ENCODE data around the gene ACTA2.

The ACTA2 gene

GRCh38 chr10:88952647-88953111 is at the start of gene ACTA2:
Gene ACTA2 (minus strand): TSS chr10:88952773. CDS start chr10:88948930, 3,843 bp downstream.
- Histone ChIP-seq H3K4me1 (ENCODE audit: control insufficient read depth, insufficient read depth, low read length) (peaks cover 6% of the 10 kb centered on the region; the same call in 1 of the 2 replicates), H3K4me3 (ENCODE audit: low read depth, low read length) (no peak within 1 kb of the TSS), H3K36me3 (ENCODE audit: control insufficient read depth, insufficient read depth, low read length) (no peaks in the 10 kb centered on the region), H3K9ac (ENCODE audit: low read length) (no peak within 1 kb of the TSS), H3K27ac (ENCODE audit: low read depth, low read length) (no peak within 1 kb of the TSS), H3K27me3 (ENCODE audit: control insufficient read depth, insufficient read depth, low read length) (no peaks in the 10 kb centered on the region), H3K9me3 (ENCODE audit: control insufficient read depth, insufficient read depth, low read depth, low read length) (no peaks in the 10 kb centered on the region)

- no peaks in the 10 kb centered on the region for H3K4me1 ChIP-seq (ENCODE audit: control insufficient read depth, insufficient read depth, low read length)
- H3K27ac ChIP-seq (ENCODE audit: low read depth, low read length), result no peak overlapping the region
- no peaks in the 10 kb centered on the region for H3K27me3 ChIP-seq (ENCODE audit: control insufficient read depth, insufficient read depth, low read length)
- H3K4me3 ChIP-seq (ENCODE audit: low read depth, low read length), result no peak overlapping the region
- H3K9ac ChIP-seq (ENCODE audit: low read length), result no peak overlapping the region
- H3K36me3 ChIP-seq (ENCODE audit: control insufficient read depth, insufficient read depth, low read length), result no peaks in the 10 kb centered on the region
- no peaks in the 10 kb centered on the region for H3K9me3 ChIP-seq (ENCODE audit: control insufficient read depth, insufficient read depth, low read depth, low read length)
Observed at GRCh38 chr10:89001729-89002072, 49.1 kb upstream of the ACTA2 start.

GRCh38 chr10:89001024-89001728 is 48.6 kb upstream of the ACTA2 start:
- Histone ChIP-seq H3K4me3 (ENCODE audit: low read depth, low read length) (no peak overlapping the region), H3K36me3 (ENCODE audit: control insufficient read depth, insufficient read depth, low read length) (no peaks in the 10 kb centered on the region), H3K9ac (ENCODE audit: low read length) (no peak overlapping the region), H3K9me3 (ENCODE audit: control insufficient read depth, insufficient read depth, low read depth, low read length) (no peaks in the 10 kb centered on the region), H3K27ac (ENCODE audit: low read depth, low read length) (no peak overlapping the region), H3K27me3 (ENCODE audit: control insufficient read depth, insufficient read depth, low read length) (no peaks in the 10 kb centered on the region), H3K4me1 (ENCODE audit: control insufficient read depth, insufficient read depth, low read length) (no peaks in the 10 kb centered on the region)

- H3K9ac ChIP-seq (ENCODE audit: low read length), result no peak overlapping the region
- no peak overlapping the region for H3K27ac ChIP-seq (ENCODE audit: low read depth, low read length)
- no peak overlapping the region for H3K4me3 ChIP-seq (ENCODE audit: low read depth, low read length)
- no peaks in the 10 kb centered on the region for H3K9me3 ChIP-seq (ENCODE audit: control insufficient read depth, insufficient read depth, low read depth, low read length)
- H3K4me1 ChIP-seq (ENCODE audit: control insufficient read depth, insufficient read depth, low read length), result no peaks in the 10 kb centered on the region
- H3K36me3 ChIP-seq (ENCODE audit: control insufficient read depth, insufficient read depth, low read length), result no peaks in the 10 kb centered on the region
- no peaks in the 10 kb centered on the region for H3K27me3 ChIP-seq (ENCODE audit: control insufficient read depth, insufficient read depth, low read length)
Observed at GRCh38 chr10:88999625-89000024, 47.1 kb upstream of the ACTA2 start.

GRCh38 chr10:88996927-88997326 is 44.4 kb upstream of the ACTA2 start:
- Histone ChIP-seq H3K9ac (ENCODE audit: low read length) (no peak overlapping the region), H3K4me1 (ENCODE audit: control insufficient read depth, insufficient read depth, low read length) (peaks cover 8% of the 10 kb centered on the region), H3K36me3 (ENCODE audit: control insufficient read depth, insufficient read depth, low read length) (no peaks in the 10 kb centered on the region), H3K9me3 (ENCODE audit: control insufficient read depth, insufficient read depth, low read depth, low read length) (no peaks in the 10 kb centered on the region), H3K27ac (ENCODE audit: low read depth, low read length) (no peak overlapping the region), H3K4me3 (ENCODE audit: low read depth, low read length) (no peak overlapping the region), H3K27me3 (ENCODE audit: control insufficient read depth, insufficient read depth, low read length) (peaks cover under 1% of the 10 kb centered on the region; the same call in 1 of the 2 replicates)

- no peak overlapping the region for H3K27ac ChIP-seq (ENCODE audit: low read depth, low read length)
- H3K4me3 ChIP-seq (ENCODE audit: low read depth, low read length), result no peak overlapping the region
- peaks cover 13% of the 10 kb centered on the region for H3K27me3 ChIP-seq (ENCODE audit: control insufficient read depth, insufficient read depth, low read length)
- H3K9ac ChIP-seq (ENCODE audit: low read length), result no peak overlapping the region
- no peaks in the 10 kb centered on the region for H3K36me3 ChIP-seq (ENCODE audit: control insufficient read depth, insufficient read depth, low read length)
- H3K9me3 ChIP-seq (ENCODE audit: control insufficient read depth, insufficient read depth, low read depth, low read length), result no peaks in the 10 kb centered on the region
- H3K4me1 ChIP-seq (ENCODE audit: control insufficient read depth, insufficient read depth, low read length), result peaks cover 8% of the 10 kb centered on the region
Observed at GRCh38 chr10:88995156-88995876, 42.7 kb upstream of the ACTA2 start.

- H3K9ac ChIP-seq (ENCODE audit: low read length), result no peak overlapping the region
- H3K4me3 ChIP-seq (ENCODE audit: low read depth, low read length), result no peak overlapping the region
- no peaks in the 10 kb centered on the region for H3K9me3 ChIP-seq (ENCODE audit: control insufficient read depth, insufficient read depth, low read depth, low read length)
- H3K27me3 ChIP-seq (ENCODE audit: control insufficient read depth, insufficient read depth, low read length), result peaks cover 26% of the 10 kb centered on the region
- peaks cover 8% of the 10 kb centered on the region for H3K4me1 ChIP-seq (ENCODE audit: control insufficient read depth, insufficient read depth, low read length)
- no peak overlapping the region for H3K27ac ChIP-seq (ENCODE audit: low read depth, low read length)
- no peaks in the 10 kb centered on the region for H3K36me3 ChIP-seq (ENCODE audit: control insufficient read depth, insufficient read depth, low read length)
Observed at GRCh38 chr10:88994019-88994418, 41.4 kb upstream of the ACTA2 start.

- Histone ChIP-seq H3K27ac (ENCODE audit: low read depth, low read length) (no peak overlapping the region), H3K27me3 (ENCODE audit: control insufficient read depth, insufficient read depth, low read length) (peaks cover 26% of the 10 kb centered on the region), H3K36me3 (ENCODE audit: control insufficient read depth, insufficient read depth, low read length) (no peaks in the 10 kb centered on the region), H3K9me3 (ENCODE audit: control insufficient read depth, insufficient read depth, low read depth, low read length) (no peaks in the 10 kb centered on the region), H3K9ac (ENCODE audit: low read length) (no peak overlapping the region), H3K4me3 (ENCODE audit: low read depth, low read length) (no peak overlapping the region), H3K4me1 (ENCODE audit: control insufficient read depth, insufficient read depth, low read length) (peaks cover 8% of the 10 kb centered on the region)
Observed at GRCh38 chr10:88992921-88993524, 40.5 kb upstream of the ACTA2 start.

GRCh38 chr10:88991899-88992320 is 39.3 kb upstream of the ACTA2 start:
- Histone ChIP-seq H3K36me3 (ENCODE audit: control insufficient read depth, insufficient read depth, low read length) (no peaks in the 10 kb centered on the region), H3K4me1 (ENCODE audit: control insufficient read depth, insufficient read depth, low read length) (peaks cover 8% of the 10 kb centered on the region), H3K27me3 (ENCODE audit: control insufficient read depth, insufficient read depth, low read length) (peaks cover 26% of the 10 kb centered on the region), H3K4me3 (ENCODE audit: low read depth, low read length) (peak overlapping the region; percentile 76), H3K27ac (ENCODE audit: low read depth, low read length) (no peak overlapping the region), H3K9ac (ENCODE audit: low read length) (no peak overlapping the region), H3K9me3 (ENCODE audit: control insufficient read depth, insufficient read depth, low read depth, low read length) (no peaks in the 10 kb centered on the region)

GRCh38 chr10:88991161-88991898 is 38.8 kb upstream of the ACTA2 start:
- Histone ChIP-seq H3K4me3 (ENCODE audit: low read depth, low read length) (peak overlapping the region; percentile 76), H3K9ac (ENCODE audit: low read length) (peak overlapping the region; percentile 68), H3K4me1 (ENCODE audit: control insufficient read depth, insufficient read depth, low read length) (peaks cover 8% of the 10 kb centered on the region), H3K27me3 (ENCODE audit: control insufficient read depth, insufficient read depth, low read length) (peaks cover 26% of the 10 kb centered on the region), H3K36me3 (ENCODE audit: control insufficient read depth, insufficient read depth, low read length) (no peaks in the 10 kb centered on the region), H3K9me3 (ENCODE audit: control insufficient read depth, insufficient read depth, low read depth, low read length) (no peaks in the 10 kb centered on the region), H3K27ac (ENCODE audit: low read depth, low read length) (peak overlapping the region; percentile 9; the same call in 1 of the 2 replicates)
